Body of pancreas (tissue), 4 donors: Measurements from ENCODE around the gene NAT14. TPM values are rescaled to one million over a fixed set of nuclear protein-coding genes. Genes with fewer than 3 reads are reported as not detected.

ENCODE experiments used
- ATAC-seq: fragments of 150-250 bp; one replicate; pipeline ENCODE4 v1.9.1; 2016
- DNase-seq, 4 donors: peaks; one replicate each; pipeline ENCODE4 v3.0.0-alpha.2; 2019
- H3K27ac ChIP-seq, 4 donors: fragments of 200-600 bp; sonication (generic); 1 replicate in 3 of 4; 2 replicates in 1 of 4; pipeline versions ENCODE4 v1.5.1 to v1.6.1; 2016 to 2019; ENCODE audit warnings: mild to moderate bottlenecking in 1 of 4, mixed read lengths in 1 of 4, moderate library complexity in 1 of 4
- H3K27me3 ChIP-seq, 2 donors: fragments of 200-600 bp; sonication (generic); one replicate each; pipeline ENCODE4 v1.6.0; 2016; ENCODE audit warnings: mild to moderate bottlenecking in 1 of 2
- H3K36me3 ChIP-seq, 2 donors: fragments of 200-600 bp; sonication (generic); replicated peaks in 1 of 2; 2 replicates each; pipeline ENCODE4 v1.5.1; 2016; ENCODE audit warnings: low read depth in 2 of 2; ENCODE audit not compliant: insufficient read depth in 1 of 2
- H3K4me1 ChIP-seq: fragments of 200-600 bp; sonication (generic); one replicate; pipeline ENCODE4 v1.6.0; 2016
- H3K4me3 ChIP-seq, 2 donors: fragments of 200-600 bp; sonication (generic); 1 replicate in 1 of 2; 2 replicates in 1 of 2; pipeline ENCODE4 v1.5.1; 2016 to 2019
- H3K9me3 ChIP-seq, 3 donors: fragments of 200-600 bp; sonication (generic); 1 replicate in 2 of 3; 2 replicates in 1 of 3; pipeline ENCODE4 v1.5.1; 2016
- POLR2A ChIP-seq, 3 donors: fragments of 450-650 bp; IDR thresholded peaks; one replicate each; pipeline ENCODE4 v1.6.1; 2016; ENCODE audit warnings: antibody characterized with exemption in 3 of 3, mild to moderate bottlenecking in 2 of 3
- WGBS, 2 donors: methylation state at CpG; one replicate each; pipeline ENCODE4 v1.1.5; 2017; 5-methylcytosine and 5-hydroxymethylcytosine counted together
- intact Hi-C: fragments of 100-400 bp; cut with DNase I; formaldehyde crosslinking; loops from one replicate; pipeline ENCODE4 v1.15.1; 2023
- total RNA-seq, 2 donors: library from RNA; depleted of rRNA; stranded (reverse); fragments of >200 nt; gene quantifications; one replicate each; pipeline ENCODE4 v1.1.0, GENCODE V29; 2016
- TF ChIP-seq, protein P1 (sequence below), 7 experiments: fragments of 450-650 bp in 4 of 7; fragments of 200-600 bp in 3 of 7; sonication (generic) in 3 of 7; IDR thresholded peaks; one replicate each; pipeline ENCODE4 v1.5.1; 2016 to 2019; ENCODE audit warnings: antibody characterized with exemption in 7 of 7

NAT14 gene
- total RNA-seq, 2 donors from 2014 or later, result 4.2 to 8.2 TPM

DNA sequence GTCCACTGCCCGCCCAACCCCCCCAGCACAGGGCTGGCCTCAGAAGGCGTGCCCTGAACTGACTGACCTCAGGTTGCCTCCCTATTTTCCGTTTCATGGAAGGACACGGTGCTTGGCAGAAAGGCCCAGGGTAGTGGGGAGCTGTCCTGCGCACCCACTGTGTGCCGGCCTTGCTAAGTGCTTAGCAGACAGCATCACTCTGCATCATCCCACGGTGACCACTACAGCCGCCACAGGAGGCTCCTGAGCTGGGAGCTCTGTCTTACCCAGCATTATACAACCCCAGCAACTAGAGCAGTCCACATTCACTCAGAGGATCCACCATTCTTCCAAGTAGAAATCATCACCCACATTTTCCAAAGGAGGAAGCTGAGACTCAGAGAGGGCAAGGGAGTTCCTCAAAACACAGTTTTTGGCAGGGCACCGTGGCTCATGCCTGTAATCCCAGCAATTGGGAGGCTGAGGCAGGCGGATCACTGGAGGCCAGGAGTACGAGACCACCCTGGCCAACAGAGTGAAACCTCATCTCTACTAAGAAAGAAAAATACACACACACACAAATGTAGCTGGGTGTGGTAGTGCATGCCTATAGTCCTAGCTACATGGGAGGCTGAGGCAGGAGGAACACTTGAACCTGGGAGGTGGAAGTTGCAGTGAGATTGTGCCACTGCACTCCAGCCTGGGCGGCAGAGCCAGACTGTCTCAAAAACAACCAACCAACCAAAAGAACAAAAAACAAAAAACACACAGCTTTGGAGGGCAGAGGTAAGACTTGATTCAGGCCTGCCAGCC lies 50.4 kb downstream of the NAT14 start:
- intact Hi-C loops, result no loop called here
- 78 to 79% methylated on average over 11 to 12 of the region's 12 CpGs for WGBS, 2 donors
- H3K27me3 ChIP-seq, result no peaks in the 10 kb centered on the region
- no peak overlapping the region for H3K4me3 ChIP-seq
- no peak for ATAC-seq
- no peaks in the 10 kb centered on the region for H3K36me3 ChIP-seq
- no peaks in the 10 kb centered on the region for H3K9me3 ChIP-seq
- DNase-seq, result no peak
- H3K4me1 ChIP-seq, result no peaks in the 10 kb centered on the region
- TF ChIP-seq, protein P1, sequence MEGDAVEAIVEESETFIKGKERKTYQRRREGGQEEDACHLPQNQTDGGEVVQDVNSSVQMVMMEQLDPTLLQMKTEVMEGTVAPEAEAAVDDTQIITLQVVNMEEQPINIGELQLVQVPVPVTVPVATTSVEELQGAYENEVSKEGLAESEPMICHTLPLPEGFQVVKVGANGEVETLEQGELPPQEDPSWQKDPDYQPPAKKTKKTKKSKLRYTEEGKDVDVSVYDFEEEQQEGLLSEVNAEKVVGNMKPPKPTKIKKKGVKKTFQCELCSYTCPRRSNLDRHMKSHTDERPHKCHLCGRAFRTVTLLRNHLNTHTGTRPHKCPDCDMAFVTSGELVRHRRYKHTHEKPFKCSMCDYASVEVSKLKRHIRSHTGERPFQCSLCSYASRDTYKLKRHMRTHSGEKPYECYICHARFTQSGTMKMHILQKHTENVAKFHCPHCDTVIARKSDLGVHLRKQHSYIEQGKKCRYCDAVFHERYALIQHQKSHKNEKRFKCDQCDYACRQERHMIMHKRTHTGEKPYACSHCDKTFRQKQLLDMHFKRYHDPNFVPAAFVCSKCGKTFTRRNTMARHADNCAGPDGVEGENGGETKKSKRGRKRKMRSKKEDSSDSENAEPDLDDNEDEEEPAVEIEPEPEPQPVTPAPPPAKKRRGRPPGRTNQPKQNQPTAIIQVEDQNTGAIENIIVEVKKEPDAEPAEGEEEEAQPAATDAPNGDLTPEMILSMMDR (IDR thresholded peaks at IDR 0.05), result no peak
- TF ChIP-seq POLR2A (IDR thresholded peaks at IDR 0.05), result no peak
- no peak overlapping the region for H3K27ac ChIP-seq

DNA sequence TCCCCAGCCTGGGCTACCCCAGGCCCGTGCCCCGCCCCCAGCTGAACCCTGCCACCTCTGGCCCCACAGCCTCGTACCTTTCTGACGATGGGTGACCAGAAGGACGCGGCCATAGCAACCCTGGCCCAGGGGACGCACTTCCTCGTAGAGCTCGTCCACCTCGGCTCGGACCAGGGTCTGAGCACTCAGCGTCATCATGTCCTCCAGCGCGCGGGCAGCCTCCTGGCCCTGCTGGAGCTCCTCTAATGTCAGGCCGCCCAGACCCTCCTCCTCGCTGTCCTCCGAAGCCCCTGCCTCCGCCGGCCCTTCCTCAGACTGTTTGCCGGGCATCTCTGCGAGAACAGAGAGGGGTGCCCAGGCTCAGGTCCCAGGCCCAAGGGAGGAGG lies 51.0 kb downstream of the NAT14 start:
- Histone ChIP-seq H3K36me3 (no peaks in the 10 kb centered on the region), H3K4me3 (no peak overlapping the region), H3K27me3 (no peaks in the 10 kb centered on the region), H3K27ac (no peak overlapping the region), H3K4me1 (no peaks in the 10 kb centered on the region), H3K9me3 (no peaks in the 10 kb centered on the region)
- 82 to 90% methylated on average over 15 to 19 of the region's 22 CpGs for WGBS, 2 donors
- intact Hi-C loops, result no loop called here
- DNase-seq (no peak), ATAC-seq (no peak)
- TF ChIP-seq POLR2A (IDR thresholded peaks at IDR 0.05), result no peak
- TF ChIP-seq, protein P1 (IDR thresholded peaks at IDR 0.05), result no peak

DNA sequence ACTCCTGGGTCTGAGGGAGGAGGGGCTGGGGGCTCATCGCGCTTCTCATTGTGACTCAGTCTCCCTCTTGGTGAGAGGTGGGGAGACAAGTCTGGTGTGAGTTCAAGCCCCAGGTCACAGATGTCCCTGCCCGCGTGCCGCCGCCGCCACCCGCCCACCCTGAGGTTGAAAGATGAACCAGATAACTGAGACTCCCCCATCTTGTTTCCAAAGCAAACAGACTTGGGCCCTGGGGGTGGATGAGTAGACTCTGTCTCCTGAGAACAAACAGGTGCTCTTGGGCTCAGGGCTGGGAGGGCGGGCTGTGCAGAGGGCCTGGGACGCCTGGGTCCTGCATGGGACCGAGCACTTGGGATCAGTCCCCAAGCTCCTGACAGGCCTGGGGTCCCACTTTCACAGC lies 51.4 kb downstream of the NAT14 start:
- Histone ChIP-seq H3K27ac (no peak overlapping the region), H3K36me3 (no peaks in the 10 kb centered on the region), H3K4me1 (no peaks in the 10 kb centered on the region), H3K27me3 (no peaks in the 10 kb centered on the region), H3K4me3 (no peak overlapping the region), H3K9me3 (no peaks in the 10 kb centered on the region)
- ATAC-seq (no peak), DNase-seq (no peak)
- TF ChIP-seq POLR2A (IDR thresholded peaks at IDR 0.05), result no peak
- TF ChIP-seq, protein P1 (IDR thresholded peaks at IDR 0.05), result no peak
- WGBS, 2 donors, result 68% methylated on average over 11 of the region's 11 CpGs; no CpG with 5 or more reads in 1 of the 2 donors
- intact Hi-C loops, result no loop called here

Other genes with a start within 250 kb of the NAT14 start
- gene PPP6R1, start 226.2 kb upstream of the NAT14 start, total RNA-seq, result 10 to 100 TPM; 19.2 to 20.8 TPM
- 10 to 100 TPM; 12.5 to 51.1 TPM for gene HSPBP1, start 205.1 kb upstream of the NAT14 start, total RNA-seq
- 1 to 10 TPM in 1 of 2 donors, under 1 TPM in 1; 0.66 to 1.0 TPM for gene BRSK1, start 201.2 kb upstream of the NAT14 start, total RNA-seq
- 1 to 10 TPM in 1 of 2 donors, not detected in 1; 1.0 TPM for gene TMEM150B, start 159.8 kb upstream of the NAT14 start, total RNA-seq
- gene KMT5C, start 145.3 kb upstream of the NAT14 start, total RNA-seq, result 10 to 100 TPM; 14.8 to 17.6 TPM
- gene COX6B2, start 130.5 kb upstream of the NAT14 start, total RNA-seq, result 1 to 10 TPM in 1 of 2 donors, not detected in 1; 1.6 TPM
- gene GARIN5B, start 121.9 kb upstream of the NAT14 start, total RNA-seq, result not detected
- gene IL11, start 114.7 kb upstream of the NAT14 start, total RNA-seq, result not detected
- not detected for gene TMEM190, start 108.4 kb upstream of the NAT14 start, total RNA-seq
- 10 to 100 TPM; 12.5 to 53.4 TPM for gene TMEM238, start 100.9 kb upstream of the NAT14 start, total RNA-seq
- 100 to 1,000 TPM; 113 to 268 TPM for gene RPL28, start 99.3 kb upstream of the NAT14 start, total RNA-seq
- 1 to 10 TPM; 6.5 to 7.9 TPM for gene UBE2S, start 77.4 kb upstream of the NAT14 start, total RNA-seq
- gene SHISA7, start 41.9 kb upstream of the NAT14 start, total RNA-seq, result not detected
- gene ISOC2, start 23.5 kb upstream of the NAT14 start, total RNA-seq, result 10 to 100 TPM; 38.4 to 75.8 TPM
- gene C19orf85, start 20.4 kb upstream of the NAT14 start, total RNA-seq, result not detected
- gene ZNF628, start 8.6 kb upstream of the NAT14 start, total RNA-seq, result 1 to 10 TPM; 3.4 to 8.2 TPM
- 1 to 10 TPM; 2.6 to 3.3 TPM for gene SSC5D, start 3.2 kb downstream of the NAT14 start, total RNA-seq
- not detected for gene SBK2, start 51.9 kb downstream of the NAT14 start, total RNA-seq
- not detected for gene SBK3, start 60.4 kb downstream of the NAT14 start, total RNA-seq
- 1 to 10 TPM; 3.3 to 6.2 TPM for gene ZNF579, start 95.7 kb downstream of the NAT14 start, total RNA-seq
- gene FIZ1, start 114.3 kb downstream of the NAT14 start, total RNA-seq, result 10 to 100 TPM in 1 of 2 donors, 1 to 10 TPM in 1; 5.7 to 13.5 TPM
- 10 to 100 TPM; 29.7 to 45.4 TPM for gene ZNF524, start 115.1 kb downstream of the NAT14 start, total RNA-seq
- gene ZNF865, start 120.5 kb downstream of the NAT14 start, total RNA-seq, result 10 to 100 TPM in 1 of 2 donors, 1 to 10 TPM in 1; 6.5 to 14.8 TPM
- gene ZNF784, start 139.4 kb downstream of the NAT14 start, total RNA-seq, result 1 to 10 TPM; 6.9 to 9.6 TPM
- 10 to 100 TPM; 29.7 to 36.1 TPM for gene ZNF580, start 155.8 kb downstream of the NAT14 start, total RNA-seq
- 10 to 100 TPM; 16.8 to 20.2 TPM for gene ZNF581, start 158.5 kb downstream of the NAT14 start, total RNA-seq
- 10 to 100 TPM in 1 of 2 donors, 1 to 10 TPM in 1; 5.9 to 15.0 TPM for gene CCDC106, start 163.0 kb downstream of the NAT14 start, total RNA-seq
- 100 to 1,000 TPM in 1 of 2 donors, 10 to 100 TPM in 1; 53.4 to 106 TPM for gene U2AF2, start 169.8 kb downstream of the NAT14 start, total RNA-seq
- 10 to 100 TPM; 52.1 to 52.4 TPM for gene EPN1, start 190.0 kb downstream of the NAT14 start, total RNA-seq